PC-3 (cell line): ENCODE results near the gene EXOC1.

ENCODE experiments used
- EZH2 ChIP-seq: fragments of 300-600 bp; sonication (generic); IDR thresholded peaks from one replicate; pipeline ENCODE4 v1.6.1; 2017; ENCODE audit warnings: antibody characterized with exemption, mild to moderate bottlenecking, low read length; ENCODE audit not compliant: unreplicated experiment
- EZH2phosphoT487 ChIP-seq: fragments of 300-600 bp; sonication (generic); IDR thresholded peaks from 2 replicates; pipeline ENCODE4 v1.6.1; 2018; ENCODE audit warnings: mild to moderate bottlenecking, antibody characterized with exemption, low read length, borderline replicate concordance

- TF ChIP-seq EZH2phosphoT487, result no peak
- TF ChIP-seq EZH2, result no peak
Measured at GRCh38 chr4:55853484-55854046, at the start of gene EXOC1.
